Epithelial cell of proximal tubule (primary cell): Measurements from ENCODE around the gene RTL10. TPM values are rescaled to one million over a fixed set of nuclear protein-coding genes. Genes with fewer than 3 reads are reported as not detected.
"Not testable (repeated sequence)": the region's sequence is repeated elsewhere in the genome, so short reads cannot be mapped to it uniquely, and the experiment has no call there.

Source experiments
- DNase-seq: peaks from one replicate; pipeline ENCODE4 v3.0.0-alpha.2; 2011; ENCODE audit warnings: low read depth
- H3K4me3 ChIP-seq: 2 replicates; pipeline ENCODE4 v1.5.1; 2011; ENCODE audit warnings: low read depth, mild to moderate bottlenecking, low read length
- total RNA-seq: library from RNA; depleted of rRNA; stranded (reverse); fragments of >200 nt; gene quantifications from 2 replicates; pipeline ENCODE4 v1.2.3, GENCODE V29; 2015
- TF ChIP-seq, protein P1 (sequence below): conservative IDR thresholded peaks from 2 replicates; pipeline ENCODE4 v1.5.1; 2012; ENCODE audit warnings: low read depth, mild to moderate bottlenecking, low read length

RTL10 gene
- total RNA-seq, 1 donor from 2014 or later: 15.9 TPM

DNA sequence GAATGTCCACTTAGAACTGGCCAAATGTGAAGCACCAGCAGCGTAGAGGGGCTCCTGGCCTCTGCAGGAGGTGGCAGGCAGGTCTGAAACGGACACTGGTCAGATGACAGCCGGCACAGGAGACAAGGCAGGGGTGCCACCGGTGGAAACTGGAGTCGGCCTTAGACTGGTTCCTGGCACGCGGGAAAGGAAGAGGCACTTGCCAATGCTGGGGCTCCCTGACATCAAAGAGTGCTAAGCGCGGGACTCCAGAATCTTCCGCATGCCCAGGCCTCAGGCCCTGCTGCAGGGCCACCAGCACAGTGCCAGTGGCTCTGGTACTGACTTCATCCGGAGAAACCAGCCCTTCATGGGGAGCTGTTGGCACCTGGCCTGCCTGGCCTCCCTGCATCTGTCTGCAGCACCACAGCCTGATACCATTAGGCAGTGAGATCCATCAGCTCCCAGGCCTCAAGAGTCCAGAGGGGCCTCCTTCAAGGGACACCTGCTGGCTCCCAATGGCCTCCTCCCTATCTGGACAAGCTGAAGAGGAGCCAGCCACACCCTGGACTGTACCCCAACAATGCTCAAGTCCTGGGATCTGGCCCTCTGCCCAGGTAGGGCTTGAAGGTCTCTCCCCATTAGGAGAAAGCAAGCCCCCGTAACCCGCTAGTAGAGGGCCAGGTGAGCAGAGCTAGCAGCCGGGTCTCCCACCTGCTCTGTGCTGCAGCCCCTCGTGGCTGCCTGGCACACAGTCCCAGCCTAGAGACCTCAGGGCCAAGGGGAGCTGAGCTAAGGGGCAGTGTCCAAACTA lies 29.7 kb upstream of the RTL10 start:
- DNase-seq: no peak
- TF ChIP-seq, protein P1, sequence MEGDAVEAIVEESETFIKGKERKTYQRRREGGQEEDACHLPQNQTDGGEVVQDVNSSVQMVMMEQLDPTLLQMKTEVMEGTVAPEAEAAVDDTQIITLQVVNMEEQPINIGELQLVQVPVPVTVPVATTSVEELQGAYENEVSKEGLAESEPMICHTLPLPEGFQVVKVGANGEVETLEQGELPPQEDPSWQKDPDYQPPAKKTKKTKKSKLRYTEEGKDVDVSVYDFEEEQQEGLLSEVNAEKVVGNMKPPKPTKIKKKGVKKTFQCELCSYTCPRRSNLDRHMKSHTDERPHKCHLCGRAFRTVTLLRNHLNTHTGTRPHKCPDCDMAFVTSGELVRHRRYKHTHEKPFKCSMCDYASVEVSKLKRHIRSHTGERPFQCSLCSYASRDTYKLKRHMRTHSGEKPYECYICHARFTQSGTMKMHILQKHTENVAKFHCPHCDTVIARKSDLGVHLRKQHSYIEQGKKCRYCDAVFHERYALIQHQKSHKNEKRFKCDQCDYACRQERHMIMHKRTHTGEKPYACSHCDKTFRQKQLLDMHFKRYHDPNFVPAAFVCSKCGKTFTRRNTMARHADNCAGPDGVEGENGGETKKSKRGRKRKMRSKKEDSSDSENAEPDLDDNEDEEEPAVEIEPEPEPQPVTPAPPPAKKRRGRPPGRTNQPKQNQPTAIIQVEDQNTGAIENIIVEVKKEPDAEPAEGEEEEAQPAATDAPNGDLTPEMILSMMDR: no peak
- H3K4me3 ChIP-seq: no peak overlapping the region

DNA sequence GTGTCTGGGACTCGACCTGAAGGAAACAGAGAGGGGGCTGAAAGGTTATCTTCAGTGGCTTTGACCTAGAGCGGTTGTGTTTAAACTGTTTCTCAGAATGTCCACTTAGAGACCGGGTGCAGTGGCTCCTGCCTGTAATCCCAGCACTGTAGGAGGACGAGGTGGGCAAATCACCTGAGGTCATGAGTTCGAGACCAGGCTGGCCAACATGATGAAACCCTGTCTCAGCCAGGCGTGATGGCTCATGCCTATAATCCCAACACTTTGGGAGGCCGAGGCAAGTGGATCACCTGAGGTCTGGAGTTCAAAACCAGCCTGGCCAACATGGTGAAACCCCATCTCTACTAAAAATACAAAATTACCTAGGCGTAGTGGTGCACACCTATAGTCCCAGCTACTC lies 28.8 kb upstream of the RTL10 start:
- not testable (repeated sequence) for DNase-seq, H3K4me3 ChIP-seq

DNA sequence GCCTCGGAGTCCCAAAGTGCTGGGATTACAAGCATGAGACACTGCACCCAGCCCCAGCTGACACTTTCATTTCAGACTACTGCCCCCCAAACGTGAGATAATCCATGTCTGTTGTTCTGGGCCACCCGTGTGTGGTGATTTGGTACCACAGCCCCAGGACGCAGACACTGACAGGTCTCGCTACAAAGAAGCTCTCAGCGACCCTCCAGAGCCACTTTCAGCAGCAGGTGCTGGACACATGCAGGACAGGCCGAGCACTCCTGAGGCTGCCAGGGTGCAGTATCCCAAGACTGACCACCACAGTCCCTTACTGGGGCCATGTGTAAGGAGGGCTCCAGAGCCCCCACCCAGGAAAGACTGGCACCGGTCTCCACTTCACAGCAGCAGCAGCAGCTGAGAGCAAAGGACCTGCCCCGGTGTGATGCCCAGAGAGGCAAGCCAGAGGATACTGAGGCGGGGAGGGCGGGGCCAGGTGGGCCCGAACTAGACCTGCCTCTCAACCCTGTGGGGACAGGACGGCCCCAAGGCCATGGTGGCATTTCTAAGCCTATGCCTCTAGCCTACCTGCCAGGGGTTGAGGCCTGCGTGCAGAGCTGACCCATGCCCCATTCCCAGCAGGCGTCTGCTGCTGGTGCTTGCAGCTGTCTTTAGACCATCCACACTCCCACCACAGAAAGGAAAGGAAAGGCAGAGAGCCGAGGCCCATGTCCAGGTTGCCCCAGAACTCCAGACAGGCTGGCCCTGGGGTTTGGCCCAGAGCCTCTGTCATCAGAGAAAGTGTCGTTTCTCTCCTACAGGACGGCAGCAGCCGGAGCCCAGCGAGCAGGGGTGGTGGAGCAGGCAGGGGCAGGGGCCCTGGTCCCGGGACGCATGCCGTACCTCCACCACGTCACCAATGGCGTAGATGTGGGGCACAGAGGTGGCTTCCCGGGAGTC lies 28.0 kb upstream of the RTL10 start:
- TF ChIP-seq, protein P1: no peak
- no peak overlapping the region for H3K4me3 ChIP-seq
- DNase-seq: no peak

DNA sequence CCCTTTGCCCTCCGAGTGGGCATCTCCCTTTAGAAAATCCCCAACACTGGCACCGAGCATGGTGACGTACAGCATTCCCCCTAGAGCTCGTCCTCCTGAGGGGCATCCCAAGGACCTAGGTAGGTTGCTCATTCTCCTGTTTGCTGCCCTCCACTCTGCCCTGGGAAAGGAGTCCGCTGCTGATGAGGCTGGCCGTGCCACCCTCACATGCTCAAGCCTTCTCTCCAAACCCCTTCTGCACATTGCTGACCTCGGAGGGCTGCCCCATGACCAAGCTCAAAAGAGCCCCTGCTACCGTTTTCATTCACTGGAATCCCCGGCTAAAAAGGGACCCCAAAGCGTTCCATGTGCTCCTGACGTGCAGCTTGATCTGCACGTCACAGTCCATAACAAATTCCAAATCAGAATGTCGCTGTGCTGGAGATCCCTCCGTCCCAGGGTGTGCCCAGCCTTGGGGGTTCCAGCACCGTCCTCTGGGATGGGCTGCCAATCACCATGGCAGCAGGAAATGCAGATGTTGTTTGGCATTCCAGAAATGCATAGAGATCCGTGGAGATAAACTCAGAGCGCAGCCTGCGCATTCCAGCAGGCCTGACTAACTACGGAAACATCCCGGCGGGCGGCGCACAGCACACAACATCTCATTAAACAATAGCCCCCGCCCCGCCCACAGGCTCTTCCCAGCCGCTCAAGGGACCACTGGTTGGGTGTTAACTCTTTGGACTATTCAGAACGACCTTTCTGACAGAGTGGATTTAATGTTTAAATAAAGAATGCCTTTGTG lies 26.3 kb upstream of the RTL10 start:
- TF ChIP-seq, protein P1: no peak
- H3K4me3 ChIP-seq: no peak overlapping the region
- DNase-seq: no peak

DNA sequence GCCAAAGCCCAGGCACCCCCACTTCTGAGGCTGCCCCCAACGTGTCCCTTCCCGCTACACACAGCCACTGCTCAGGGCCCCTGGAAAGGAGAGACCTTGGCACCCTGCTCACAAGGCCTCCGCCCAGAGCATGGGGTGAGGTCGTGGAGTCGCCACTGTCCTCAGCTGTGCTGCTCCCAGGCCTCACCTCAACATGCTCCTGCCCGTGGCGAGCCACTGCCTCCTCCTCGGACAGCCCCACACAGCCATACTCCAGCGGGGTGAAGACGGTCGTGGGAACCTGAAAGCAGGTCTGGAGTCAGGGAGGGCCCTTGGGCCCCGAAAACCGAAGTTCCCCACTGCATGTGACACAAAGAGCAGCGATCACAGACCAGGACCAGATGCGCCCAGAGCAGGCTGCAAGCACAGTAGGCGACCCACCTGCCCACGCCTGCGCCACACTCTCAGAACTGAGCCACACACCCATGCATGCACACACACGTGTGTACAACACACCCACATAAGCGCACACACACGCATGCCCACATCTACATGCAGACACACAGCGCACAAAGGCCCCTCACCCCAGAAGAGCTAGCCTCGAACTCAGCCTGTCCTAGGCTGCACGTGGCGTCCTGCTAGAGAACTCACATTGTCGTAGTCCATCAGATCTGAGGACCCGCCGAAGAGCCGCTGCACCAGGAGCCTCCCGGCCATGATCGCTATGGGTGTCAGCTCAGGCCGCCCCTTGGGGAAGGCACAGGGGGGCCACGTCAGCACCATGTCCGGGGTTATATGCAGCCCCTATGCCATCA lies 25.5 kb upstream of the RTL10 start:
- H3K4me3 ChIP-seq: no peak overlapping the region
- DNase-seq: no peak
- TF ChIP-seq, protein P1: no peak

DNA sequence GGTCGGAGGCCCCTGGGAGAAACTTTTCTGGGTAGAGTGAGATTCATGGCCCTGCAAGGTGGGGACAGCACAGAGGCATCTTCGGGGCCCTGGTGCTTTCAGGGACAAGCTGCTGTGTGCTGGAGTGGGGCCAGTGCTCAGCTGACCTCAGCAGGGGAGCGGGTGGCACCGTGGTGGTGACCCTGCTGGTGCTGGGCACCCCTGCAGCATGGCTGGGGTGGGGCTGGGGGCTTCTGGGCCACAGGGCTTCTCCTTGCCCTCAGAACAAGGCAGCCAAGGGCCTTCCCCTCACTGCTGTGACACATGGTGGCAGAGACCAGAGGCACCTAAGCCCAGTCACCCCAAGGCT lies 24.9 kb upstream of the RTL10 start:
- no peak overlapping the region for H3K4me3 ChIP-seq
- no peak for DNase-seq
- TF ChIP-seq, protein P1: no peak
